Measurements from ENCODE around the gene HINT3.

Gene HINT3

DNA sequence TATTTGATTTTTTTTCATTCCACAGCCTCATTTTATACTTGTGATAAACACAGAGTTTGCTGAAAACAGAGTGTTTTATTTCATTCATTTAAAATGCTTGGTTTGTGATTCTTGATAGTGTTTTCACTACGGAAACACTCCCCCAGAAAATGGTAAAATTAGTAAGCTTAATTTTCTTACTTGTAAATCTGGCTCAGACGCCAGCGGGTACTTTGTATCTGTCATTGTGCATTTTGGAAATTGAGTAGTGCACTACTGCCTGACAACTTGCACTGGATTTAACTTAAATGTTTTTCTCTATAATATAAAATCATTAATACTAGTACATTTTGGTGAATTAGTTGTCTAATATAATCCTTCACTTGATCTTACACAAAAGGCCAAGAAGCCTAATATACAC, 37.0 kb upstream of the HINT3 start:
- TF ChIP-seq, protein P1, sequence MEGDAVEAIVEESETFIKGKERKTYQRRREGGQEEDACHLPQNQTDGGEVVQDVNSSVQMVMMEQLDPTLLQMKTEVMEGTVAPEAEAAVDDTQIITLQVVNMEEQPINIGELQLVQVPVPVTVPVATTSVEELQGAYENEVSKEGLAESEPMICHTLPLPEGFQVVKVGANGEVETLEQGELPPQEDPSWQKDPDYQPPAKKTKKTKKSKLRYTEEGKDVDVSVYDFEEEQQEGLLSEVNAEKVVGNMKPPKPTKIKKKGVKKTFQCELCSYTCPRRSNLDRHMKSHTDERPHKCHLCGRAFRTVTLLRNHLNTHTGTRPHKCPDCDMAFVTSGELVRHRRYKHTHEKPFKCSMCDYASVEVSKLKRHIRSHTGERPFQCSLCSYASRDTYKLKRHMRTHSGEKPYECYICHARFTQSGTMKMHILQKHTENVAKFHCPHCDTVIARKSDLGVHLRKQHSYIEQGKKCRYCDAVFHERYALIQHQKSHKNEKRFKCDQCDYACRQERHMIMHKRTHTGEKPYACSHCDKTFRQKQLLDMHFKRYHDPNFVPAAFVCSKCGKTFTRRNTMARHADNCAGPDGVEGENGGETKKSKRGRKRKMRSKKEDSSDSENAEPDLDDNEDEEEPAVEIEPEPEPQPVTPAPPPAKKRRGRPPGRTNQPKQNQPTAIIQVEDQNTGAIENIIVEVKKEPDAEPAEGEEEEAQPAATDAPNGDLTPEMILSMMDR (IDR thresholded peaks at IDR 0.05; ENCODE audit: low read depth, low read length): no peak
- no peak for DNase-seq (ENCODE audit: extremely low read depth, low read depth)

DNA sequence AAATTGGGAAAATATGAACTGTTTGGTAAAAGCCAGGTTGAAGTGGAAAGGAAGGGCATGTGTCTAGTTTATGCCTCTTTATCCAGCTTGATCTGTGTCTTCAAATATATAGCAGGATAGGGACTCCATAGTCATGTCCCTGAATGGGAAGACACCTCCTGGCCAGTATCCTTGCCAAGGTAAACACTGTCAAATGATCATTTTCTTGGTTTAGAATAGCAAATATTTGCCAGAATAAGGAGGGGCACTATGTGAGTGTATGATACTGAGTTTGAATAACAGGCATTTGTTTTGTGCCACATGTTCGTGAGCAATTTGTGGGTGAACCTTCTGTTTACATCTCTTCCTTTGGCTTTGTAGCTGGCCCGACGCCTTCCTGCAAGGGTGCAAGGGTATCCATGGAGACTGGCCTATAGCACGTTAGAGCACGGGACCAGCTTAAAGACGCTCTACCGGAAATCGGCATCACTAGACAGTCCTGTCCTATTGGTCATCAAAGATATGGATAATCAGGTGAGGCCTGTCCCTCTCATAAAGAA, 34.2 kb upstream of the HINT3 start:
- no peak for DNase-seq (ENCODE audit: extremely low read depth, low read depth)
- TF ChIP-seq, protein P1 (IDR thresholded peaks at IDR 0.05; ENCODE audit: low read depth, low read length): no peak

DNA sequence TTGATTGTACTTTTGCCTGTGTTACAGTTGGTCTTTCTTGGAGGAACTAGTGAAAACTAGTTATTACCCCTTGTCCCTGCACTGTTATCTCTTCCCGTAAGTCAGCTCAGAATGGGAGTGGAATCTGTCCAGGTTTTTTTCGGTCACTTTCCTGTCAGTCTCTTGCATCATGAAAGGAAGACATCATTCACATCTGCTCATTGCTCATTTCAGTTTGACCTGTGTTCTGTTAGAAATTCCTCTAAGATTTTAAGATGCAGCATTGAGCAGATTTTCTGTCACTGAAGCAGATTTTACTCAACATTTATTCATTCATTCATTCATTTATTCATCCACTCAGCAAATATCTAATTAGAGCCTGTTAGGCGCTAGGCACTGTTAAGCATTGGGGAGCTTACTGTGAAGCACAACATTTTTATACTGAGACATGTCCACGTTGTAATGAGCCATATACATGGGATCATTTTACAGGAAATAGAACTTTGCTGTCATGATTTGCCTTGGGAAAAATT, 33.1 kb upstream of the HINT3 start:
- no peak for DNase-seq (ENCODE audit: extremely low read depth, low read depth)
- TF ChIP-seq, protein P1 (IDR thresholded peaks at IDR 0.05; ENCODE audit: low read depth, low read length): no peak

DNA sequence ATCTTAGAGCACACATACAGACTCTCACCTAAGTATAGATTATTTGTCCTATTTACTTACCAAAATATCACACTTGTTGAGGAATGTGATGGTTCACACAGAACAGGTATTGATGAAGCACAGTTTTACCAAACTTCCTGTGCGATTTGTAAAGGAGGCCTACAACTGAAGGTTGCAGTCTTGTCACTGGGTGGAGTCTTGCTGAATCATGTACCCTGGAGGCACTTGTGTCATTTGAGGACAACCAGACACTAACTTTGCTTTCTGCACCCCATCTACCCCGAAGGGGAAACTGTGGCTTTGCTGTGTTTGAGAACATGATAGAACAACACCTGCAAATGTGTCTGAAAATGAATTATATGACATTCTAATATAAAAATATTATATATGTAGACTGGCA, 32.4 kb upstream of the HINT3 start:
- TF ChIP-seq, protein P1 (IDR thresholded peaks at IDR 0.05; ENCODE audit: low read depth, low read length): no peak
- DNase-seq (ENCODE audit: extremely low read depth, low read depth): no peak

DNA sequence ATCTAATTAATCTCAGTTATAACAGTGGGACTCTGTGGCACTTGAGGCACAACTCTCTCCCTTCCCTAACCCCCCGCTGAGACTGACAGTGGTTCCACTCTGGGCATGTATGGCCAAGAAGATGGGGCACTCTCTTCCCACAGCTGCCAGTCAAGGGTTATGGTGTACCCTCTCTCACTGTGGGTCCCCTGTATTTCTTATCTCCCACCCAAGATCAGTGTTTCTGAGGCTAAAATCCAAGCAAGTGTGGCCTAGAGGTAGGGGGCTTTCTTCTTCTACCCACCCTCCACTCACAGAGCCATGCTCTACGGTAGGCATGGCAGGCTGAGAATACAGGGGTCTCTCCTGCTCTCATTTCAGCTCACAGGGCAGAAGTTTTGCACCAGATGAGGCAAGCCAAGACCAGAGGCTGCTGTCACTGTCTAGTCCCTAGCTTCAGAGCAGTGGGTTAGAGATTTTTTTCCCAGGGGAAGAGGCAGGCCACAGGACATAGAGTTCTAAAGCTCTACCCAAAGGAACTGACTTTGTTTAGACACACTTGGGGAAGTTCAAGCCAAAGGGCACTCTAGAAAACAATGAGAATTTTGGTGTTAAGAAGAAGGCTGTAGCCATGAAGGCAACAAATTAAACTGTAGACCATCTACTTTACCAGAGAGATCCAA, 31.7 kb upstream of the HINT3 start:
- no peak for DNase-seq (ENCODE audit: extremely low read depth, low read depth)
- TF ChIP-seq, protein P1 (IDR thresholded peaks at IDR 0.05; ENCODE audit: low read depth, low read length): no peak

DNA sequence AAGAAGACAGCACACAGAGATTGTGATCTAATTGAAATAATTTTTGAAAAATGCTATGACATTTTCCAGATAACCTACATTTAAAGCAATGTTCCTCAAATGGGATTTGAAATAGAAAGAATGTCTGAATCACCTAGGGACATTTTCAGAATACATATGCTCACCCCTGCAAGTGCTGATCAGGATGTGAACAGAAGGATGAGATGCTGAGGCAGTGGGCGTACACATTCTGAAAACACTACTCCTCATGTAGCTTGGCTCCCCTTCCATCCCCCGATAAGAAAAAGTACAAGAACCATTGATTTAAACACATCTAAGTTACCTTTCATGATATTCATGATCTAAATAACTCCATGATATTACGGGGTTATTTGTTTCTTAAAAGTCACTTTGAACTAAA, 29.9 kb upstream of the HINT3 start:
- TF ChIP-seq, protein P1 (IDR thresholded peaks at IDR 0.05; ENCODE audit: low read depth, low read length): no peak
- no peak for DNase-seq (ENCODE audit: extremely low read depth, low read depth)

DNA sequence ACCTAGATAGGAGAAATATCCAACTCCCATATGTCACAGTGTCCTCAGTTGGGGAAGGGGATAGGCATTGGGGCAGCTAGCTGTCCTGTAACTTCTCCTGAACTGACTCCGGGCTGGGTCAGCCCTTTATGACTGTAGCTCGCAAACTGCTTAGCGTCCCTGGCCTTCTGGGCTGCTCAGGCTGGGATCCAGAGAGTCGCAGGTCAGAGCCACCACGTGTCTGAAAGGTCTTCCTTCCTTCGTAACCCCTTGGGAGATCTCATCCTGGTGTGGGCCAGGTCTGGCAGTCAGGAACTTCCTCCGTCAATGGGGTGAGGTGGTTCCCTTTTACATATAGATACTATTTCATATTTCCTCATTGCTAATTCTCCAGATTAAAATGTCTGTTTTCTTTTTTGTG, 28.8 kb upstream of the HINT3 start:
- DNase-seq (ENCODE audit: extremely low read depth, low read depth): no peak
- TF ChIP-seq, protein P1 (IDR thresholded peaks at IDR 0.05; ENCODE audit: low read depth, low read length): no peak
